ENCODE data around the gene NAA20. TPM values are rescaled to one million over a fixed set of nuclear protein-coding genes. Genes with fewer than 3 reads are reported as not detected.
A peak's percentile ranks its signal among the peaks of the same experiment; 100 is the strongest.

Gene NAA20
- total RNA-seq (2014; rRNA removed; shearing (Covaris generic)): 50.0 and 71.7 TPM in 2 replicates

GRCh38 chr20:20017001-20017843 lies at the start of gene NAA20:
Gene NAA20 (plus strand): TSS chr20:20017362. CDS start chr20:20017397, 35 bp downstream.
- Histone ChIP-seq H3K27ac (peak within 1 kb of the TSS; percentile 26), H3K27me3 (replicated peaks) (no peaks in the 10 kb centered on the region), H3K36me3 (peaks cover 22% of the 10 kb centered on the region), H3K4me1 (replicated peaks) (peaks cover 22% of the 10 kb centered on the region), H3K4me3 (peak within 1 kb of the TSS; percentile 72), H3K9me3 (replicated peaks) (no peaks in the 10 kb centered on the region)
- peak; percentile 76 to 95 for DNase-seq (ENCODE audit: low read depth in 1 of 2, low spot score in 2 of 2)

- H3K9me3 ChIP-seq (replicated peaks): no peaks in the 10 kb centered on the region
These were observed 49.7 kb upstream of the NAA20 start for GRCh38 chr20:19967445-19967844.

GRCh38 chr20:19968028-19968427 lies 49.1 kb upstream of the NAA20 start:
- no peaks in the 10 kb centered on the region for H3K27me3 ChIP-seq (replicated peaks)
- H3K4me3 ChIP-seq: no peak overlapping the region
- no peak for DNase-seq (ENCODE audit: low read depth in 1 of 2, low spot score in 2 of 2)
- H3K9me3 ChIP-seq (replicated peaks): no peaks in the 10 kb centered on the region
- H3K4me1 ChIP-seq (replicated peaks): peaks cover 11% of the 10 kb centered on the region
- H3K36me3 ChIP-seq: no peaks in the 10 kb centered on the region
- no peak overlapping the region for H3K27ac ChIP-seq

More at GRCh38 chr20:19967445-19967844, 49.7 kb upstream of the NAA20 start:
- no peak for DNase-seq (ENCODE audit: low read depth in 1 of 2, low spot score in 2 of 2)
- no peaks in the 10 kb centered on the region for H3K27me3 ChIP-seq (replicated peaks)
- no peak overlapping the region for H3K4me3 ChIP-seq
- H3K4me1 ChIP-seq (replicated peaks): peaks cover 11% of the 10 kb centered on the region
- H3K27ac ChIP-seq: no peak overlapping the region
- peaks cover 2% of the 10 kb centered on the region; the same call in 1 of the 2 replicates for H3K36me3 ChIP-seq

- H3K9me3 ChIP-seq (replicated peaks): no peaks in the 10 kb centered on the region
- H3K4me1 ChIP-seq (replicated peaks): peaks cover 15% of the 10 kb centered on the region
- H3K4me3 ChIP-seq: no peak overlapping the region
- DNase-seq (ENCODE audit: low read depth in 1 of 2, low spot score in 2 of 2): no peak
- no peaks in the 10 kb centered on the region for H3K36me3 ChIP-seq
- no peak overlapping the region for H3K27ac ChIP-seq
- no peaks in the 10 kb centered on the region for H3K27me3 ChIP-seq (replicated peaks)
These were observed 48.6 kb upstream of the NAA20 start for GRCh38 chr20:19968466-19969073.

- H3K9me3 ChIP-seq (replicated peaks): no peaks in the 10 kb centered on the region
- no peaks in the 10 kb centered on the region for H3K27me3 ChIP-seq (replicated peaks)
- H3K4me3 ChIP-seq: no peak overlapping the region
- H3K27ac ChIP-seq: no peak overlapping the region
- H3K36me3 ChIP-seq: no peaks in the 10 kb centered on the region
- DNase-seq (ENCODE audit: low read depth in 1 of 2, low spot score in 2 of 2): no peak
- peaks cover 19% of the 10 kb centered on the region for H3K4me1 ChIP-seq (replicated peaks)
These were observed 48.1 kb upstream of the NAA20 start for GRCh38 chr20:19969106-19969505.

- no peak overlapping the region for H3K27ac ChIP-seq
- H3K4me3 ChIP-seq: no peak overlapping the region
- DNase-seq (ENCODE audit: low read depth in 1 of 2, low spot score in 2 of 2): no peak
These were observed 47.5 kb upstream of the NAA20 start for GRCh38 chr20:19969507-19970255.

GRCh38 chr20:19970256-19970765 lies 46.9 kb upstream of the NAA20 start:
- DNase-seq (ENCODE audit: low read depth in 1 of 2, low spot score in 2 of 2): no peak
- no peak overlapping the region for H3K4me3 ChIP-seq
- no peak overlapping the region for H3K27ac ChIP-seq
- H3K27me3 ChIP-seq (replicated peaks): no peaks in the 10 kb centered on the region
- H3K4me1 ChIP-seq (replicated peaks): peaks cover 19% of the 10 kb centered on the region
- peaks cover 2% of the 10 kb centered on the region for H3K36me3 ChIP-seq
- no peaks in the 10 kb centered on the region for H3K9me3 ChIP-seq (replicated peaks)

More at GRCh38 chr20:19969507-19970255, 47.5 kb upstream of the NAA20 start:
- no peaks in the 10 kb centered on the region for H3K36me3 ChIP-seq
- no peaks in the 10 kb centered on the region for H3K9me3 ChIP-seq (replicated peaks)
- H3K27me3 ChIP-seq (replicated peaks): no peaks in the 10 kb centered on the region
- peaks cover 18% of the 10 kb centered on the region for H3K4me1 ChIP-seq (replicated peaks)

GRCh38 chr20:19971116-19971515 lies 46.0 kb upstream of the NAA20 start:
- H3K27me3 ChIP-seq (replicated peaks): no peaks in the 10 kb centered on the region

GRCh38 chr20:19973961-19974629 lies 43.1 kb upstream of the NAA20 start:
- peak overlapping the region; percentile 55 for H3K4me3 ChIP-seq

More at GRCh38 chr20:19971116-19971515, 46.0 kb upstream of the NAA20 start:
- Histone ChIP-seq H3K27ac (no peak overlapping the region), H3K4me1 (replicated peaks) (peaks cover 23% of the 10 kb centered on the region), H3K36me3 (peaks cover 10% of the 10 kb centered on the region), H3K9me3 (replicated peaks) (no peaks in the 10 kb centered on the region), H3K4me3 (no peak overlapping the region)
- no peak for DNase-seq (ENCODE audit: low read depth in 1 of 2, low spot score in 2 of 2)

GRCh38 chr20:19974630-19975435 lies 42.3 kb upstream of the NAA20 start:
- H3K4me3 ChIP-seq: peak overlapping the region; percentile 55
- peaks cover 54% of the 10 kb centered on the region for H3K4me1 ChIP-seq (replicated peaks)
- H3K27me3 ChIP-seq (replicated peaks): no peaks in the 10 kb centered on the region
- peak overlapping the region; percentile 96 for H3K27ac ChIP-seq
- H3K9me3 ChIP-seq (replicated peaks): no peaks in the 10 kb centered on the region
- H3K36me3 ChIP-seq: peaks cover 26% of the 10 kb centered on the region
- DNase-seq (ENCODE audit: low read depth in 1 of 2, low spot score in 2 of 2): peak; percentile 85 to 89

More at GRCh38 chr20:19973961-19974629, 43.1 kb upstream of the NAA20 start:
- Histone ChIP-seq H3K4me1 (replicated peaks) (peaks cover 52% of the 10 kb centered on the region), H3K27me3 (replicated peaks) (no peaks in the 10 kb centered on the region), H3K36me3 (peaks cover 23% of the 10 kb centered on the region), H3K9me3 (replicated peaks) (no peaks in the 10 kb centered on the region), H3K27ac (peak overlapping the region; percentile 96)
- DNase-seq (ENCODE audit: low read depth in 1 of 2, low spot score in 2 of 2): no peak

- no peaks in the 10 kb centered on the region for H3K27me3 ChIP-seq (replicated peaks)
- DNase-seq (ENCODE audit: low read depth in 1 of 2, low spot score in 2 of 2): peak in 1 of 2 experiments; percentile 50
- H3K36me3 ChIP-seq: peaks cover 26% of the 10 kb centered on the region
- peak overlapping the region; percentile 96 for H3K27ac ChIP-seq
- H3K4me3 ChIP-seq: peak overlapping the region; percentile 55
- no peaks in the 10 kb centered on the region for H3K9me3 ChIP-seq (replicated peaks)
- peaks cover 56% of the 10 kb centered on the region for H3K4me1 ChIP-seq (replicated peaks)
These were observed 41.7 kb upstream of the NAA20 start for GRCh38 chr20:19975436-19975799.

- peak in 1 of 2 experiments; percentile 42 for DNase-seq (ENCODE audit: low read depth in 1 of 2, low spot score in 2 of 2)
These were observed 41.3 kb upstream of the NAA20 start for GRCh38 chr20:19975901-19976300.

More at GRCh38 chr20:19975901-19976300, 41.3 kb upstream of the NAA20 start:
- Histone ChIP-seq H3K36me3 (peaks cover 26% of the 10 kb centered on the region), H3K4me3 (peak overlapping the region; percentile 55), H3K9me3 (replicated peaks) (no peaks in the 10 kb centered on the region), H3K4me1 (replicated peaks) (peaks cover 61% of the 10 kb centered on the region), H3K27me3 (replicated peaks) (no peaks in the 10 kb centered on the region), H3K27ac (peak overlapping the region; percentile 96)
